ENCODE results near the gene WNT11.
"Not testable (repeated sequence)": the region's sequence is repeated elsewhere in the genome, so short reads cannot be mapped to it uniquely, and the experiment has no call there.

WNT11 gene

DNA sequence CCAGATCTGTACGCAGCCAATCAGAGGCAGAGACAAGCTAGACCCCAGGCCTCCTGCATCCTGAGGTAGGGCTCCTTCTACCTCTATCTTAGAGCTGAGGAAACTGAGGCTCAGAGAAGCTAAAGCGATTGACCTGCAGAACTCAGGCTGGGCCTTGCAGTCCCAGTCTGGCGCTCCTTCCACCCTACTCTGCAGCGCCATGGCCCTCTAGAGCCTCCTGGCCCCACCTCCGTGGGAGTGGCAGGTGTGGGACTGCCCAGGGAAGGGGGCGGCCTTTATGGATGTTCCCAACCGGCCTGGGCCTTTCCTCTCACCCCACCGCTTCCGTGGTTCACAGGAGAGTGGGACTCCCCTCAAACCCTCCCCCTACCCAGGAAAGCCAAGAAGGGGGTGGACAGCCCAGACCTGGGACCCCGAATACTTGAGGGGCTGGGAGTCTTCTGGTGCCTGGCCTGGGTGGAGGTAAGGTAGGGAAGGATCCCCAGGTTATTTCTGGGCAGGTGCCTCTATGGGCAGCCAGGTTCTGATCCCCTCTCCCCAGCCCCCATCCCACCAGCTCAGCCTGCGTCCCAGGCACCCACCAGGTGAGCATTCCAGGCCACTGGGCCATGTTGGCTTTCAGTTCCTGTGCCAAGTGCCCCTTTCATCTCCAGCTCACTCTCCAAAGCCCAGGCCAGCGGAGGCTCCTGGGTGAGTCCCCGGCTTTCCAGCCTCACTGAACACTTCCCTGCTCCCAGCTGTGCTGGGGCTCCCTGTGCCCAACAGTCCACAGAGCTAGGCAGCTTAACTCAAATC lies 3.0 kb downstream of the WNT11 start:
- TF ChIP-seq, protein P1, sequence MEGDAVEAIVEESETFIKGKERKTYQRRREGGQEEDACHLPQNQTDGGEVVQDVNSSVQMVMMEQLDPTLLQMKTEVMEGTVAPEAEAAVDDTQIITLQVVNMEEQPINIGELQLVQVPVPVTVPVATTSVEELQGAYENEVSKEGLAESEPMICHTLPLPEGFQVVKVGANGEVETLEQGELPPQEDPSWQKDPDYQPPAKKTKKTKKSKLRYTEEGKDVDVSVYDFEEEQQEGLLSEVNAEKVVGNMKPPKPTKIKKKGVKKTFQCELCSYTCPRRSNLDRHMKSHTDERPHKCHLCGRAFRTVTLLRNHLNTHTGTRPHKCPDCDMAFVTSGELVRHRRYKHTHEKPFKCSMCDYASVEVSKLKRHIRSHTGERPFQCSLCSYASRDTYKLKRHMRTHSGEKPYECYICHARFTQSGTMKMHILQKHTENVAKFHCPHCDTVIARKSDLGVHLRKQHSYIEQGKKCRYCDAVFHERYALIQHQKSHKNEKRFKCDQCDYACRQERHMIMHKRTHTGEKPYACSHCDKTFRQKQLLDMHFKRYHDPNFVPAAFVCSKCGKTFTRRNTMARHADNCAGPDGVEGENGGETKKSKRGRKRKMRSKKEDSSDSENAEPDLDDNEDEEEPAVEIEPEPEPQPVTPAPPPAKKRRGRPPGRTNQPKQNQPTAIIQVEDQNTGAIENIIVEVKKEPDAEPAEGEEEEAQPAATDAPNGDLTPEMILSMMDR (conservative IDR thresholded peaks at IDR 0.05) = no peak

DNA sequence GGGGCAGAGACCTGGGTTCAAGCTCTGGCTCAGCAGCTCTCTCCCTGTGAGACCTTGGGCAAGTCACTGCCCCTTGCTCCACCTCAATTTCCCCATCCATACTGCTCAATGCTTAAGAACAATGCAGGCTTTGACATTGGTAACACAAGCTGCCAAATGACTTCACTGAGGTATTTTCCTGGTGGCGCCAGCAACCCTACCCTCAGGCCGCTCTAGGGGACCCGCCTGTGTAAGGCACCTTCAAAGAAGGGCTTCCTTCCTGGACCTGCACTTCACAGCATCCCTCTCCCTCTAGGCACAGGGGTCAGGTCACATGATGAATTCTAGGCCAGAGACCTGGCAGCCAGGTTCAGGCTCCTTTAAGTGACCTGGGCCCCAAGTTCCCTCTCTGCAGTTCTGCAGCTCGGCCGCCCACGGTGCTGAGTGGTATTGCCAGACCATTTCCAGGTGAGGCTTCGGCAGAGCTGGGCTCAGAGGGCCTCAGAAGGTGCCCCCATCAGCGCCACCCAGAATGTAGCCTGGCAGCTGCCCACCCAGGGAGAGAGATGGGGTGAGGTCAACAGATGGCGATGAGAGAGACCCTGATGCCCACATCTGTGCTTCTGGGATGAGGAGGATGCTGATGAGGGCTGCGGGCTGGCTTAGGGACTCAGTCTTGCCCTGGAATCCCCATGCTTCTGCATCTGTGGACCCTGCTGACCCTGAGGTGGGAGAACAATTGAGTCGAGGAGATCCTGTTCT lies 4.5 kb downstream of the WNT11 start:
- H3K27ac ChIP-seq = no peak overlapping the region
- TF ChIP-seq, protein P1 (conservative IDR thresholded peaks at IDR 0.05) = no peak

More for the DNA sequence above, 3.0 kb downstream of the WNT11 start:
- H3K27ac ChIP-seq = no peak overlapping the region

DNA sequence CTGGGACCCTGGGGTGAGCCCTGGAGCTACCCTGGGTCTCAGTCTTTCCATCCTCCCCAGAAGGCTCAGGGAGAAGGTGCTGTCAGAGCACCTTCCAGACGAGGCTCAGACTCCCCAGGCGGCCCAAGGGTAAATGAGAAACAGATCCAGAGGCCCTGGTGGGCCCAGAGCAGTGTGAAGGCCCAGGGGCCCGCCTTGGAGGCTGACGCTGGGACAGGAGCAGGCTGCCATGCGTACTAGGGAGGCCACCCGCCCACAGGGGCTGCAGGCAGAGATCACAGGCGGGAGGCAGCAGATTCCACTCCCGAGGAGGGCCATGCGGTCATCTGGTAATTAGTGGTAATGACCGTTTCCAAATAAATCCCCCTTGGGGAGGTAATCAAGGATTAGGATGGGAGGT lies 5.2 kb downstream of the WNT11 start:
- H3K27ac ChIP-seq = no peak overlapping the region
- TF ChIP-seq, protein P1 (conservative IDR thresholded peaks at IDR 0.05) = no peak

DNA sequence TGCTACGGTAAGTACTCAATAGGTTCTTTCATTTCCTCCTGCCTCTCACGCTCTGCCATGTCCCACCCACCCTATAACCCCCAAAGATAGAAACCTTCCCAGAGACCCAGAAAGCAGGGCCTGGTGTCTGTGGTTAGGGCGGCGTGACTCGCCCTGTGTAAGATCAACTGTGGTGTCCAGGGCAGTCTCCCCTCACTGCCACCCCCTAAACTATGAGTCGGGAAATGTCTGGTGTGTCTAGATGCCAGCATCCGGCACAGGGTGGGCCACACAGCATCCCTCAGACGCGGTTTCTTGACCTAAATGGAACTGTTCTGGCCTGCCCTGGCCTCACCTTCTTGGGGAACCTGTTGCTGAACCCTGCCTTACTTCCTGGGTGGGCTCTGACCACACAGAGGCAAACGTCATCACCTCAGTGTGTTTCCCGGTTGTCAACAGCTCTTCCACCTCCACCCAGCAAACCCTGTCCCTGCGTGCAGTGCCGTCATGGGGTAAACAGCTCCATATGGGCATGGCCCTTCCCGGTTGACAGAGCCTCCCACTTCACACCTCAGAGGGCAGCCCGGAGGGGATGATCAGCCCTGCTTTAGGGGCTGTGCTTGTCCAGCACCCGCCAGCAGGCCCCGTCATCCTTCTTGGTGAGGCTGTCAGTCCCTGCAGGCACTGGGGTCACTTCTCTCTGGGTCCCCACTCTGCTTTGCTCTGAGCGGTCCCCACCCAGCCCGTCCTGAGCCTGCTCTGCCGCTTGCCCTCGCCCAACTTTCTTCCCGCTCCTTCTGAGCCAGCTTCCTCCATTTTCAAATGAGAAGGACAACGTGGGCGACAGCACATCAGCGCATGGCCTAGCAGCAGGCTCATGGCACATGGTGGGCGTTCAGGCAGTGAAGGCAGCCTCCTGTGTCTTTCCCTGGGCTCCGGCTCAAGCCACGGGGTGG lies 6.0 kb downstream of the WNT11 start:
- no peak overlapping the region for H3K27ac ChIP-seq
- TF ChIP-seq, protein P1 (conservative IDR thresholded peaks at IDR 0.05) = no peak

DNA sequence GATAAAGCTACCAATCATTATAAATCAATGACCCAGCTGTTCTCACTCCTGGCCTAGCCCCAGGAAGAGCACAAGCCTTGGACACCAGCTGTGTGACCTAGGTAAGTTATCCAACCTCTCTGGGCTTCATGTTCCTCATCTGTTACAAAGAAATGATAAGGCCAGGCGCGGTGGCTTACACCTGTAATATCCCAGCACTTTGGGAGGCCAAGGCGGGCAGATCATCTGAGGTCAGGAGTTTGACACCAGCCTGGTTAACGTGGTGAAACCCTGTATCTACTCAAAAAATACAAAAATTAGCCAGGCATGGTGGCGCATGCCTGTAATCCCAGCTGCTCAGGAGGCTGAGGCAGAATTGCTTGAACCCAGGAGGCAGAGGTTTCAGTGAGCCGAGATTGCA lies 7.6 kb downstream of the WNT11 start:
- H3K27ac ChIP-seq = not testable (repeated sequence)

DNA sequence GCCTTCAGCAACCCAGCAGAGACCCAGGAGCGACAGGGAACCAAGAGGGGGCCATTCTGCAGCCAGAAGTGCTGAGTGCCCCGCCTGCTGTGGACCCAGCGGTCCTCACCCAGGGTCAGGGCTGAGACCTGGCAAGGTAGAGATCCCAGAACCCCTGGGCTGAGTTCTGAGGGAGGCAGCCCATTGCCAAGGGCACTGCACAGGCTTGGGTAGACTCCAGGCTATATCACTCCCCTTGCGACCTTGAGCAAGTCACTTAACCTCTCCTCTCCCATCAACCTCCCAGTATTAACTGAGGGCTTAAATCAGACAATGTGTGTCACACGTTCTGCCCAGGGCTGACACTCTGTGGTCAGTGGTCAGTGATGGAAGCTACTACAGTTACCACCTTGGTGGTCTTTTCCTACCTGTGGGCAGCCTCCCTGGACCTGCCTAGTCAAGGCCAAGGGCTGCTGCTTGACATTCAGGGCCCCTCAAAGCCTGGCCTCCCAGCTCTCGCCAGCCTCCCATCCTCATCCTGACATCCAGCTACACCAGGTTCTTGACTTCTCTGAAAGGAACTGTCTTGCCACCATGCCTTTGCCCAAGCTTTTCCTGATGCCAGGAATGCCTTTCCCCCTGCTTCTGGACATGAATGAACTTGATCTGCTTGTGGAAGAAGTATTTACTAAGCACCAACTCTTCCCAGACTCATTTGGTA lies 8.2 kb downstream of the WNT11 start:
- TF ChIP-seq, protein P1 (conservative IDR thresholded peaks at IDR 0.05) = no peak
- H3K27ac ChIP-seq = no peak overlapping the region

DNA sequence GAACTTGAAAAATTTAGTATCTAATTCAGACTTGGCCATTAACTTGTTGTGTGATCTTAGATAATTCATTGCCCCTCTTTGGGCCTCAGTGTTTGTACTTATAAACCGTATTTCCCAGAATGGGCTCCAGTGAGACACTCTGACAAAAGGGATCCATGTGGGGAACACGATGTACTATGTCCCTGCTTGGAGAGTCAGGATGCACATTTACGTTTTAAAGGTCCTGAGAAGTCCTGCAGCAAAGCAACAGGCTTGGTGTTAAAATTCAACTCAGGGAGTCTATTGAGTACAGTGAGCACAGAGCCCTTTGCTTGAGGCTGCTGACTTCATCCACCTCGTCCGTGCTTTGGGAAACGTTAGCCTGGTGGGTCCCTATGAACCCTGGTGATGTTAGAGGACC lies 9.0 kb downstream of the WNT11 start:
- TF ChIP-seq, protein P1 (conservative IDR thresholded peaks at IDR 0.05) = no peak
- no peak overlapping the region for H3K27ac ChIP-seq

Data from VCaP (cell line).